Lower leg skin (tissue), 4 donors: ENCODE data around the gene DMRTB1. TPM values are rescaled to one million over a fixed set of nuclear protein-coding genes. Genes with fewer than 3 reads are reported as not detected.

Experiments
- DNase-seq, 2 donors: peaks; one replicate each; pipeline ENCODE4 v3.0.0-alpha.2; 2019; ENCODE audit warnings: low spot score in 2 of 2
- H3K4me3 ChIP-seq: fragments of 200-600 bp; sonication (generic); 2 replicates; pipeline ENCODE4 v1.5.1; 2017; ENCODE audit warnings: mild to moderate bottlenecking, low read depth; ENCODE audit not compliant: poor library complexity, severe bottlenecking
- CTCF ChIP-seq, 3 donors: fragments of 450-650 bp; IDR thresholded peaks; one replicate each; pipeline ENCODE4 v1.5.1; 2016; ENCODE audit warnings: antibody characterized with exemption in 3 of 3, mild to moderate bottlenecking in 3 of 3, moderate library complexity in 2 of 3
- POLR2A ChIP-seq, 2 donors: fragments of 450-650 bp; IDR thresholded peaks; one replicate each; pipeline ENCODE4 v1.6.1; 2016 to 2017; ENCODE audit warnings: antibody characterized with exemption in 2 of 2, mild to moderate bottlenecking in 1 of 2, moderate library complexity in 1 of 2
- WGBS, 2 donors: methylation state at CpG; one replicate each; pipeline ENCODE4 v1.1.5; 2018; 5-methylcytosine and 5-hydroxymethylcytosine counted together
- intact Hi-C: fragments of 100-400 bp; cut with DNase I; formaldehyde crosslinking; loops from one replicate; pipeline ENCODE4 v1.15.0; 2023; ENCODE audit warnings: low total_unique reads
- total RNA-seq, 4 donors: library from RNA; depleted of rRNA; stranded (reverse); fragments of >200 nt; gene quantifications; one replicate each; pipeline ENCODE4 v1.1.0, GENCODE V29; 2016

Gene DMRTB1
- total RNA-seq, 4 donors from 2014 or later = not detected

DNA sequence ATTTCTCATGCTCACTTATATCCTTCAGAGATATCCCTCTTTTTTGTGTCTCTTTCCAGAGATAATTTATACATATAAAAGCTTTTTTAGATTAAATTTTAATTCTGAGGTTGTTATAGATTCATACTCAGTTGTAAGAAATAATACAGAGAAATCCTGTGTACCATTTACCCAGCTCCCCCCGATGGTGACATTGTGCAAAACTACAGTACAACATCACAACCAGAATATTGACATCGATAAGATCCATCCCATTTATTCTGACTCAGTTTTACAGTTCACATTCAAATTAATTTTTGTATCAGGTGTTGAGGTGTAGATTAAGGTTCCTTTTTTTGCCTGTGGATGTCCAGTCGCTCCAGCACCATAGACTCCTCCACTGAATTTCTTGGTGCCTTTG, 14.3 kb downstream of the DMRTB1 start:
- no peak overlapping the region for H3K4me3 ChIP-seq
- no peak for TF ChIP-seq CTCF (IDR thresholded peaks at IDR 0.05)
- TF ChIP-seq POLR2A (IDR thresholded peaks at IDR 0.05) = no peak
- DNase-seq = no peak
- intact Hi-C loops = no loop called here
- whole genome bisulfite sequencing, 2 donors = 90 to 92% methylated on average over 3 of the region's 3 CpGs

GRCh38 chr1:53475664-53476063, 16.5 kb downstream of the DMRTB1 start:
- no peak for TF ChIP-seq CTCF (IDR thresholded peaks at IDR 0.05)
- no peak for TF ChIP-seq POLR2A (IDR thresholded peaks at IDR 0.05)
- WGBS, 2 donors = 62 to 82% methylated on average over 7 of the region's 7 CpGs
- no peak overlapping the region for H3K4me3 ChIP-seq
- DNase-seq = no peak
- intact Hi-C loops = loop anchor here (1.0 kb wide), 1 partner anchor 19 kb away; no protein-coding TSS in a partner anchor

GRCh38 chr1:53476579-53476978, 17.4 kb downstream of the DMRTB1 start:
- WGBS, 2 donors = 81 to 90% methylated on average over 8 of the region's 8 CpGs
- TF ChIP-seq CTCF (IDR thresholded peaks at IDR 0.05) (no peak), POLR2A (IDR thresholded peaks at IDR 0.05) (no peak)
- DNase-seq = no peak
- intact Hi-C loops = loop anchor here (1.0 kb wide), 1 partner anchor 18 kb away; no protein-coding TSS in a partner anchor
- no peak overlapping the region for H3K4me3 ChIP-seq

- TF ChIP-seq CTCF (IDR thresholded peaks at IDR 0.05) (no peak), POLR2A (IDR thresholded peaks at IDR 0.05) (no peak)
- intact Hi-C loops = no loop called here
- DNase-seq = no peak
Measured at GRCh38 chr1:53477651-53478501, 18.7 kb downstream of the DMRTB1 start.

DNA sequence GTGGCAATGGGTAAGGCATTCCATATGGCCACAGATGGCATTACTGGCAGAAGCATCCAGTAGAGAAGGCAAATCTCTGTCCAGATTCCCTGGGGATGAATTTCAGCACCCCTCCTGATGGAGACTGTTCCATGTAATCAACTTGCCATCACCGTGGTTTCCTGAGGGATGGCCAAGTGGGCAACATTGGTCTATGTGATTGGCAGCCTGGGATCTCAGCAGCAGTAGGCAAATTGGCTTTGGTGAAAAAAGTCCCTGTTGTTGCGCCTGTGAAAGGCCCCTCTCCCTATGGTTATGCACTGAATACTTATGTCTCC, 19.3 kb downstream of the DMRTB1 start:
- intact Hi-C loops = no loop called here
- no peak overlapping the region for H3K4me3 ChIP-seq
- whole genome bisulfite sequencing, 2 donors = 94 to 96% methylated on average over 2 of the region's 2 CpGs
- no peak for DNase-seq
- TF ChIP-seq CTCF (IDR thresholded peaks at IDR 0.05) = no peak
- TF ChIP-seq POLR2A (IDR thresholded peaks at IDR 0.05) = no peak

More at GRCh38 chr1:53477651-53478501, 18.7 kb downstream of the DMRTB1 start:
- no peak overlapping the region for H3K4me3 ChIP-seq
- 77 to 87% methylated on average over 12 of the region's 12 CpGs for WGBS, 2 donors
